Stimulated activated CD4-positive, alpha-beta T cell treated with anti-CD3 and anti-CD28 coated beads, Interleukin-2, amount 100 ng/mL, for 4 hours (primary cell): Measurements from ENCODE around the gene KRTAP4-1.
"Not testable (repeated sequence)": the region's sequence is repeated elsewhere in the genome, so short reads cannot be mapped to it uniquely, and the experiment has no call there.

Experiments
- DNase-seq: peaks from one replicate; pipeline ENCODE4 v3.0.0-alpha.2; 2020; ENCODE audit warnings: low read depth

KRTAP4-1 gene

DNA sequence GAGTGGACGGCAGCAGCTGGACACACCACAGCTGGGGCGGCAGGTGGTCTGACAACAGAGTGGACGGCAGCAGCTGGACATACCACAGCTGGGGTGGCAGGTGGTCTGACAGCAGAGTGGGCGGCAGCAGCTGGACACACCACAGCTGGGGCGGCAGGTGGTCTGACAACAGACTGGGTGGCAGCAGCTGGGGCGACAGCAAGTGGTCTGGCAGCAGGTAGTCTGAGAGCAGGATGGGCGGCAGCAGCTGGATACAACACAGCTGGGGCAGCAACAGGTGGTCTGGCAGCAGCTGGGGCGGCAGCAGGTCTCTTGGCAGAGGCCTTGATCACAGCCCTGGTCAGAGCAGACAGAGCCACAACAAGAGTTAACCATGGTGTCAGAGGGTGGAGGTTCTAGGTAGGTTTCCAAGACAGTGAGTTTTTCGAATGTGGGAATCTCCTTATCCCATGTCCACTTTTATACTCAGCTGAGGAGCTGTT lies at the start of gene KRTAP4-1:
Gene KRTAP4-1 (minus strand): TSS at position 432 of the 482 bp plus-strand sequence. CDS start 57 bp downstream, at position 375.
- DNase-seq = no peak

DNA sequence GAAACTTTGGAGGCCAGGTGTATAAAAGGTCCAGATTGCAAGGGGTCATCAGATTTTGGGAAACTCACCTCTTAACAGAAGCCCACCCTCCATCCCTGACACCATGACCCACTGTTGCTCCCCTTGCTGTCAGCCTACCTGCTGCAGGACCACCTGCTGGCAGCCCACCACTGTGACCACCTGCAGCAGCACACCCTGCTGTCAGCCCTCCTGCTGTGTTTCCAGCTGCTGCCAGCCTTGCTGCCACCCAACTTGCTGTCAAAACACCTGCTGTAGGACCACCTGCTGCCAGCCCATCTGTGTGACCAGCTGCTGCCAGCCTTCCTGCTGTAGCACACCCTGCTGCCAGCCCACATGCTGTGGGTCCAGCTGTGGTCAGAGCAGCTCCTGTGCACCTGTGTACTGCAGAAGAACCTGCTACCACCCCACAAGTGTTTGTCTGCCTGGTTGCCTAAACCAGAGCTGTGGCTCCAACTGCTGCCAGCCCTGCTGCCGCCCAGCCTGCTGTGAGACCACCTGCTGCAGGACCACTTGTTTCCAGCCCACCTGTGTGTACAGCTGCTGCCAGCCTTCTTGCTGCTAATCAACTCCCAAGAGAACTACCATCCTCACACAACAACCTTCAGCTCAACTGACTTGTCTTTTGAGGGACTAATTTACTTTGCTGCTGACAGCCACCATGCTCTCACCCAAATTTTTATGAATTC lies 47.8 kb upstream of the KRTAP4-1 start, which contains the start of gene KRTAP9-3:
Gene KRTAP9-3 (plus strand): TSS at position 51 of the 707 bp plus-strand sequence. CDS start 53 bp downstream, at position 104.
- DNase-seq = not testable (repeated sequence)

DNA sequence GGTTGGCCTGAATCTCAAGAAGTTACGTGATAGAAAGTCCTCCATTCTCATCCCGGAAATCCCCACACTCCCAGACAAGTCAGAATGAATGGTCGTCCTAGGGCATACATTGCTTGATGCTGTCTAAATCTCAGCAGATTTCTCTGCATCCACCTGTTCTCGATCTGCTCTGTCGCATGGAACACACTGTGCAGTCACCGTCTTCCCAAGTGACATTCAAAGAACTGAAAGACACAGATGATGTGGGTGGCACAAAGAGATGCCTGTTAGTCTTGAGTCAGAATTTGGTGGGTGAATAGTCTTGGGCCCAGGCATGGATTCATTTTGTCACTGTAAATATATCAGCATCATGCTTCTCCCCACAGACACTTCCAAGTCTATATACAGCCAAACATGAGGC lies 47.0 kb upstream of the KRTAP4-1 start:
- no peak for DNase-seq

DNA sequence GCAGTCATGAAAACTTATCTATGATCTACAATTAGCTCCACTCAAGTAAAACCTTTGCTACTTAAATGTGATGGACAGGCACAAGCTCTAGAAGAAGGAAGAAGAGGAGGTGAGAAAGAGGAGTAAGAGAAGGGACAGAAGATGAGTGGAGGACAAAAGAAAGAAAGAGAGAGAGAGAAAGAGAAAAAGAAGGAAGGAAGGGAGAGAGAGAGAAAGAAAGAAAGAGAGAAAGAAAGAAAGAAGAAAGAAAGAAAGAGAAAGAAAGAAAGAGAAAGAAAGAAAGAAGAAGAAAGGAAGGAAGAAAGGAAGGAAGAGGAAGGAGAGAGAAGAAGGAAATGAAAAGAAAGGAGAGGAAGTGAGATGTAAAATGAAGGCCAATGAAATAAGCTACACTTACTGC lies 45.4 kb upstream of the KRTAP4-1 start:
- no peak for DNase-seq

DNA sequence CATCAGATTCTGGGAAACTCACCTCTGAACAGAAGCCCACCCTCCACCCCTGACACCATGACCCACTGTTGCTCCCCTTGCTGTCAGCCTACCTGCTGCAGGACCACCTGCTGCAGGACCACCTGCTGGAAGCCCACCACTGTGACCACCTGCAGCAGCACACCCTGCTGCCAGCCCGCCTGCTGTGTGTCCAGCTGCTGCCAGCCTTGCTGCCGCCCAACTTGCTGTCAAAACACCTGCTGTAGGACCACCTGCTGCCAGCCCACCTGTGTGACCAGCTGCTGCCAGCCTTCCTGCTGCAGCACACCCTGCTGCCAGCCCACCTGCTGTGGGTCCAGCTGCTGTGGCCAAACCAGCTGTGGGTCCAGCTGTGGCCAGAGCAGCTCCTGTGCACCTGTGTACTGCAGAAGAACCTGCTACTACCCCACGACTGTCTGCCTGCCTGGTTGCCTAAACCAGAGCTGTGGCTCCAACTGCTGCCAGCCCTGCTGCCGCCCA lies 41.9 kb upstream of the KRTAP4-1 start, which contains the start of gene KRTAP9-2:
Gene KRTAP9-2 (plus strand): TSS at position 51 of the 498 bp plus-strand sequence. CDS start 7 bp downstream, at position 58.
- DNase-seq = not testable (repeated sequence)

DNA sequence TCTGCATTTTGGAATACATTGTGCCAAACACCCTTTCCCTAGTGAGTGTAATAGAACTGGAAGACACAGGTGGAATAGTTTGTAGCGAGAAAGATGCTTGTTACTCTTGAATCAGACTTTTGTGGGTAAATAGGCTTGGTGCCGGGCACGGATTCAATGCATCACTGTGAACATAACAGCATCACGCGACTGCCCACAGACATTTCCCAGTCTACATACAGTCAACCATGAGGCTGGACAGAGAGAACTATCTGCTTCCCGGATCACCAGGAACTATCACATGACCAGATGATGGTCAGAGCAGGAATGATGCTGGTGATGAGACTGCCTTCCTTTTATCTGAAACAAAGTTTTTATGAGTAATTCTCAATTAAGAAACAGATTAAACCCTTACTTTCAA lies 41.3 kb upstream of the KRTAP4-1 start:
- DNase-seq = no peak

DNA sequence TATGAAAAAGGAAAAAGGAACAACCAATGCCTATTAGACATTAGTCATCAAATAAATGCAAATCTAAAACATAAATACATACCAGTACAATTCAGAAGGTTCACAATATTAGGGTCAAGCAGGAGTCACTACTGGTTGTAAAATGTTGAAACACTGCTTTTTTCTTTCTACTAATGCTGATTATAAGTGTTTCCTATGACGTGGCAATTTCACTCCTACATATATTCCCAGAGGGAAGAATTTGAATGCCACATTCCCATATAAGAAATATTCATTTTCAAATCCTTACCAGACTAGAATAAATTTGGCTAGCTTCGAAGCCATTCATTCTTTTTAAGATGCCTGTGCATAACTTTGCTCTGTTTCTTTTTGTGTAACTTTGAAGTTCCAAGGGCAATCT lies 39.1 kb upstream of the KRTAP4-1 start:
- no peak for DNase-seq

DNA sequence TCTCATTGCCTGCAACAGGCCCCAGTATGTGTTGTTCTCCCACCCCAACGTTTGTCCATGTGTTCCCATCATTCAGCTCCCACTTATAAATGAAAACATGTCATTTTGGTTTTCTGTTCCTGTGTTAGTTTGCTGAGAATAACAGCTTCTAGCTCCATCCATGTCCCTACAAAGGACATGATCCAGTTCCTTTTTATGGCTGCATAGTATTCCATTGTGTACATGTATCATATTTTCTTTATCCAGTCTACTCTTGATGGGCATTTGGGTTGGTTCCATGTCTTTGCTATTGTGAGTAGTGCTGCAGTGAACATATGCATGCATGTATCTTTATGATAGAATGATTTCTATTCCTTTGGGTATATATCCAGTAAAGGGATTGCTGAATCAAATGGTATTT lies 31.0 kb upstream of the KRTAP4-1 start:
- no peak for DNase-seq

DNA sequence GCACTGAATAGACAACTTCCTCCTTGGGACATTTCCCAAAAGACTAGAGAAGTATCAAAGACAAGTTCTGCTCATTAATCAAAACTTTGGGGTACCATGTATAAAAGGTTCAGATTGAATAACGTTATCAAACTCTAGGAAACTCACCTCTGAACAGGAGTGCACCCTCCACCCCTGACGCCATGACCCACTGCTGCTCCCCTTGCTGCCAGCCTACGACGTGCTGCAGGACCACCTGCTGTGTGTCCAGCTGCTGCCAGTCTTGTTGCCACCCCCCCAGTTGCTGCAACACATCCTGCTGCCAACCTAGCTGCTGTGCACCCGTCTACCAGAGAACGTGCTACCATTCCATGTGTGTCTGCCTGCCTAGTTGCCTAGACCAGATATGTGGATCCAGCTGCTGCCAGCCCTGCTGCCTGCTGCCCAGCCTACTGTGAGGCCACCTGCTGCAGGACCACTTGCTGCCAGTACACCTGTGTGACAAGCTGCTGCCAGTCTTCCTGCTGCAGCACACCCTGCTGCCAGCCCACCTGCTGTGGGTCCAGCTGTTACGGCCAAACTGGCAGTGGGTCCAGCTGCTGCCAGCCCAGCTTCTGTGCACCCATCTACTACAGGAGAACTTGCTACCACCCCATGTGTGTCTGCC lies 27.9 kb upstream of the KRTAP4-1 start:
- DNase-seq = no peak

DNA sequence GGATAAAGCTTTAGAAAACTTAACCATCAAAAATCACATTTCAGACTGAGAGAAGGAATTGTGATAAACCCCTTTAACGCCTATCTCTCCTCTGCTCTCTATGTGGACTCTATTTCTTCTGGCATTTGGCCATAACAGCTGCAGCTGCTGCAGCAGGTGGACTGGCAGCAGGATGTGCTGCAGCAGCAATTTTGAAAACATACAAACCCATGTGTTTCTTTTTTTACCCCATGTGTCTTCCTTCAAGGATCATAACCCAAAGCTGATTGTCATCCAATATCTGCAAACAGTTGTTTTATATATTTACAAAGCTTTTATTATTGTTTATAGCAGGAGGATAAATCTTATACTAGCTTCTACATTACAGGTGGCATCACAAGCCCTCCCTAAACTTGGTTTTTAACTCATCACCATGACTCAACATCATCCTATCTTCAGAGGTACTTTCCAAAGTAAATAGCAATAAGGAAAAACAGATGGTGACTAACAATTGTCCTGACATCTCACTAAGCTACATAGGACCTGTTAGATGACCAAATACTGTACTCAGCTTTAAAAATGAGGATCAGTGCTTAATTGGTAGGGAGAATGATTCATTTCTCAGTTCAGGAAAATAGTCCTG lies 27.2 kb upstream of the KRTAP4-1 start:
- no peak for DNase-seq

DNA sequence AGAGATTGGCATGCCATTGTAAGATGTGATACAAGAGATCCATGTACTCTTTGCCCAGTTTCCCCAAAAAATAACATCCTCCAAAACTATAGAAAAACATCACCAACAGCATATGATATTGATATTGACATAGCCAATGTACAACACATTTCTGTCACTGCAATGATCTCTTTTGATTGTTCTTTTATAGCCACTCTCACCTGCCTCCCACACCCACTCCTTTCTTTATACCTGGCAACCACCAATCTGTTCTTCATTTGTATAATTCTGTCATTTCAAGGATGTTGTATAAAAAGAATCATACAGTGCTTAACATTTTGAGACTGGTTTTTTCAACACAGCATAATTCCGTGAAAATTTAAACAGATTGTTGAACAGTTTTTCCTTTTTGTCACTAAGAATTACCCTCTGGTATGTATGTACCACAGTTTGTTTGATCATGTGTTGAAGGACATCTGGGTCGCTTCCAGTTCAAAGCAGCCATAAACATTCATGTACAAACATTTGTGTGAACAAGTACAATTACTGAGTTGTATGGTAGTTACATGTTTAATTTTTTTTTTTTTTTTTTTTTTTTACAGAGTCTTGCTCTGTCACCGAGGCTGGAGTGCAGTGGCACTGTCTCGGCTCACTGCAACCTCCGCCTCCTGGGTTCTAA lies 14.8 kb upstream of the KRTAP4-1 start:
- no peak for DNase-seq

DNA sequence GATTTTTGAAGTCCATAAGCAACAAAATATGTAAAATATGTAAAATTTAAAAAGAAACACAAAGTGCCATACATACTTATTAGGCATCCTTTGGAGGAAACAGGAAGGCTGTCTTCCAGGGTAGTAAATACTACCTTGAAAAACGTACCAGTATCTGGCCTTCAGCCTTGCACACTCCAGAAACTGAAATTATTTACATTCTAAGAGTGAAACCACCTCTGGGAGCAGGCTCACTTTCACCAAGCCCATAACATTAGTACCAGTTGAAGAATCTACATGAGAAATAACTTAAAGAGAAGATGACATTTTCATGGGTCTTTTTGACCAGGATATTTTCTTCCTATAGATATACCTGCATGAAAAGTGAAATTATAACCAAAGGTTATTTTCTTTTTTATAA lies 11.4 kb upstream of the KRTAP4-1 start:
- no peak for DNase-seq

DNA sequence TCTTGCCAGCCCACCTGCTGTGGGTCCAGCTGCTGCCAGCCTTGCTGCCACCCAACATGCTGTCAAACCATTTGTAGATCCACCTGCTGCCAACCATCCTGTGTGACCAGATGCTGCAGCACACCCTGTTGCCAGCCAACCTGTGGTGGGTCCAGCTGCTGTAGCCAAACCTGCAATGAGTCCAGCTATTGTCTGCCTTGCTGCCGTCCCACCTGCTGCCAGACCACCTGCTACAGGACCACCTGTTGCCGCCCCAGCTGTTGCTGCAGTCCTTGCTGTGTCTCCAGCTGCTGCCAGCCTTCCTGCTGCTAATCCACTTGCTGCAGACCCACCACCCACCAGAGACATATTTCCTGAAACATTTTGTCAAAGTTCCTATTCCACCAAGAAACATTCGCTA lies 5.6 kb upstream of the KRTAP4-1 start:
- no peak for DNase-seq

DNA sequence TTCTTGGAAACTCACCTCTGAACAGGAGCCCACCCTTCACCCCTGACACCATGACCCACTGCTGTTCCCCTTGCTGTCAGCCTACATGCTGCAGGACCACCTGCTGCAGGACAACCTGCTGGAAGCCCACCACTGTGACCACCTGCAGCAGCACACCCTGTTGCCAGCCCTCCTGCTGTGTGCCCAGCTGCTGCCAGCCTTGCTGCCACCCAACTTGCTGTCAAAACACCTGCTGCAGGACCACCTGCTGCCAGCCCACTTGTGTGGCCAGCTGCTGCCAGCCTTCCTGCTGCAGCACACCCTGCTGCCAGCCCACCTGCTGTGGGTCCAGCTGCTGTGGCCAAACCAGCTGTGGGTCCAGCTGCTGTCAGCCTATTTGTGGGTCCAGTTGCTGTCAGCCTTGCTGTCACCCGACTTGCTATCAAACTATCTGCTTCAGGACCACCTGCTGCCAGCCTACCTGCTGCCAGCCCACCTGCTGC lies 5.2 kb upstream of the KRTAP4-1 start, which contains the start of gene KRTAP9-1:
Gene KRTAP9-1 (plus strand): TSS at position 51 of the 482 bp plus-strand sequence. CDS start 0 bp downstream, at position 51.
- DNase-seq = not testable (repeated sequence)

DNA sequence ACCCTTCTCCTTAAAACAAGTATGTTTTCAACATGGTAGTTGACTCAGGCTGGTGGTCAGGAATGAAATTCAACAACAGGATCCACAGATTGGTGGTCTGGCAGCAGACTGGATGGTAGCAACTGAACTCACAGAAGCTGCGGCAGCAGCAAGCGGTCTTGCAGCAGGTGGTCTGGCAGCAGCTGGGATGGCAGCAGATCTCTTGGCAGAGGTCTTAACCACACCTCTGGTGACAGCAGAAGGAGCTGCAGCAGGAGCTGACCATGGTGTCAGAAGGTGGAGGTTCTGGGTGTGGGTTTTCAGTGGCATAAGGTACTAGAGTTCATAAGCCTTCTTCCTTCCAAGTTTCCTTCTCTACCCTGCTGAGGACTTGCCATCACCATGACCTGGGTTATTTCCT lies 2.2 kb upstream of the KRTAP4-1 start:
- DNase-seq = no peak

DNA sequence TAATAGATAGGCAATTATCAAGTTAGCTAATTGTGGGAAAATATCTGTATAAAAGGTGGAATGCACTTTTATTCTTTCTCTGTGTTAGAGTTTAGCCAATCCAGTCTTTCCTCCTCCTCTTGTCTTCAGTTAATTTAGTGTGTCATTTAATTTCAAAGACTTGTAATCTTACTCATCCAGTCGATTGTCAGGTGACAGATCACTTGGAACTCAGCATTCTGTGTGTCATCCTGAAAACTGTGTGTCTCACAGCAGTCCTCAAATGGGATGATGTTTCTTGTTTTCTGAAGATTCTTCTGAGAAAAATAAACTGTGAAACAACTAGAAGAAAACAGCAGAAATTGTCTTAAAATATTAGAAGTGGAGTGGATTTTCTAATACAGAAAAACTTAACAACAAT lies 290 bp upstream of the KRTAP4-1 start:
- no peak for DNase-seq

DNA sequence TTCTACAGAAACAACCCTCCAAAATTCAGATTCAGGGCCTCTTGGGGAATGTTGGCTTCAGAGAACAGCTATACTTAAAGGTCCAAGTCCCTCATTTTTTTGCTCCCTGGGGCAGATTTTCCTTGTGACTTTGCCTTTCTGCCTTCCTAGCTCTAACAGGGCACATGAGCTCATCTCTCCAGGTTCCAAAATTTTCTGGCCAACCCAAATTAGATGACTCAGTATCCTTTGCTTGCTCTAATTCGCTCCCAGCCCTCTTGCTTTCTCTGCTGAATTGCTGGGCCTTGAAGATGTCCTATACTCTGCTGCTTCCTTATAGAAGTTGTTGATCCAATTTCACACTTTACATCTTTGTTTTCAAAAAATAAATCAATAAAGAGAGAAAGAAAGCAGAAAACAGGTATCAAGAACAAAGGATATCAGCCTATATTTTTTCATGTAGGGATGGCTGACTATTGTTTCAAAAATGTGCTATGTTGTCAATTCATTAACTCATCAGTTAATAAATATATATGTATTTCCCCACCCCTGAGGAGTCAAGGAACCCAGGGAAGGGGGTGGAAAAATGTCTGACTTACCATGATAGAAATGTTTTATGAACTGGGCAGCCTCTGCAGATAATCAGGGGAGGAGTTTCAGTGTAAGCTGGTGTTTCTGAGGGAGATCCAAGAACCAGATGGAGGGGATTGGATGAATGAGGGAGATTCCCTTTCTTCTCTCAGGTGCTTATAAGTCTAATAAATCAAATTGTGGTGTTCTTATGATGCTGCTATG lies 5.7 kb downstream of the KRTAP4-1 start:
- DNase-seq = no peak

DNA sequence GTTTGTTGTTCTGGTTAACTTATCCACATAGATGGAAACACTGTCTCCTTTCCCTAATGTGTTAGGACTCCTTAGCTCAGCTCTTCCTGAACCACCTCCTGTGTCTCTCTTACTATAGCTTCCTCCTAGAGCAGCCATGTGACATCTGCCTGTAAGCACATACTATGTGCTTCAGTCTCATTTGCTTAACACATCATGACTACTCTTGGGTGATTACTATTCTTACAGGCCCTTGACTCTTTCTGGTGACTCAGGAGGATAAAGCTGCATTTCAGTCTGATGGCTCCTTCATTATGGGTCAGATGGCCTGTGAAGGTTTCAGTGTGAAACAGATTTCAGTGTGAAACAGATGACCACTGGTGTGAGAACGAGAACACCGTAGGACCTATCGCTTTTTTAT lies 6.4 kb downstream of the KRTAP4-1 start:
- no peak for DNase-seq

DNA sequence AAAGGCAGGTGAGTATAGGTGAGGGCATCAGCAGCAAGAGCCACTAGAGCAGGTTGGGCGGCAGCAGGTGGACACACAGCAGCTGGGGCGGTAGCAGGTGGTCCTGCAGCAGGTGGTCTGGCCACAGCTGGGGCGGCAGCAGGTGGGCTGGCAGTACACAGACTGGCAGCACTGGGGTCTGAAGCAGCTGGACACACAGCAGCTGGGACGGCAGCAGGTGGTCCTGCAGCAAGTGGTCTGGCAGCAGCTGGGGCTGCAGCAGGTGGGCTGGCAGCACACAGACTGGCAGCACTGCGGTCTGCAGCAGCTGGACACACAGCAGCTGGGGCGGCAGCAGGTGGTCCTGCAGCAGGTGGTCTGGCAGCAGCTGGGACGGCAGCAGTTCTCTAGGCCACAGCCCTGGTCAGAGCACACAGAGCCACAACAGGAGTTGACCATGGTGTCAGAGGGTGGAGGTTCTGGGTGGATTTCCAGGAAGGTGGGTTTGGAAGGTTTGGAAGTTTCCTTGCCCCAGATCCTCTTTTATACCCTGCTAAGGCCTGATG lies 6.9 kb downstream of the KRTAP4-1 start, which contains the start of gene KRTAP4-2:
Gene KRTAP4-2 (minus strand): TSS at position 495 of the 545 bp plus-strand sequence. CDS start 57 bp downstream, at position 438.
- DNase-seq = no peak

DNA sequence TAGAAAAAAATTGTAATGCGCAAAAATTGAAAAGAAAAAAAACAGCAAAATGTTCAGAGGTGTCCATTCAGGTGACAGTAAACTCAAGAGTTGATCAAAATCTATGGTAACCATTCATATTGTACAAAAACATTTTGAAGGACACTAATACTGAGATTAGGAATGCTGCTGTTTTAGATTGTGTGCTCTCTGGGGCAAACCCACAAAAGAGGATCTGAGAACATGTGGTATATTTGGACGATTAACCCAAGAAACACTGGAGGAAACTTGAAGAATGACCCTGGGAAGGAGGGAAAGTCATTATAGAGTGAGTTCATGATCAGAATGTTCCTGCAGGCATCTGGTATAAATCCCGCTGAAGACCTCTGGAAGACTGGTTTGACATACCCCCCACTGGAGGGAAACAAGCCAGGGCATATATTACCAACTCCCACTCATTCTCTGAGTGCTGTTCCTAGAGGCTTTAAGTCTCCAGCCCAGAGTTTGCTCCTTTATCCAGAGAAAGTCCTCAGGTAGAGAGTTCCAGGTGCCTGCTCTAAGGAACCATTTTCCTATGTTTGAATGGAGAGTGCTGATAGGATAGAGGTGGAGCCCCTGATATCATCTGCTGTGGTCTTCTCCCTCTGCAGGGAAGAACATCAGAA lies 7.8 kb downstream of the KRTAP4-1 start:
- DNase-seq = no peak
